ENCODE data around the gene TEX29. TPM values are rescaled to one million over a fixed set of nuclear protein-coding genes. Genes with fewer than 3 reads are reported as not detected.

The TEX29 gene
- total RNA-seq, 1 donor from 2014 or later, result 0.70 TPM

GRCh38 chr13:111288276-111288675, 32.2 kb upstream of the TEX29 start:
- no peaks in the 10 kb centered on the region for H3K9me3 Mint-ChIP-seq (ENCODE audit: low read depth)
- H3K36me3 Mint-ChIP-seq (ENCODE audit: low read depth), result peaks cover 48% of the 10 kb centered on the region

GRCh38 chr13:111289251-111289650, 31.2 kb upstream of the TEX29 start:
- H3K9me3 Mint-ChIP-seq (ENCODE audit: low read depth), result no peaks in the 10 kb centered on the region
- H3K36me3 Mint-ChIP-seq (ENCODE audit: low read depth), result peaks cover 47% of the 10 kb centered on the region
- TF ChIP-seq CTCF (IDR thresholded peaks at IDR 0.05), result no peak
- DNase-seq (ENCODE audit: low spot score), result no peak
- H3K4me3 Mint-ChIP-seq (ENCODE audit: unreplicated experiment), result no peak overlapping the region
- H3K27ac Mint-ChIP-seq (ENCODE audit: unreplicated experiment), result no peak overlapping the region
- H3K4me1 Mint-ChIP-seq (ENCODE audit: low read depth), result peaks cover 5% of the 10 kb centered on the region
- no peaks in the 10 kb centered on the region for H3K27me3 Mint-ChIP-seq (ENCODE audit: low read depth)

More at GRCh38 chr13:111288276-111288675, 32.2 kb upstream of the TEX29 start:
- H3K4me3 Mint-ChIP-seq (ENCODE audit: unreplicated experiment), result no peak overlapping the region
- no peak for TF ChIP-seq CTCF (IDR thresholded peaks at IDR 0.05)
- no peaks in the 10 kb centered on the region for H3K27me3 Mint-ChIP-seq (ENCODE audit: low read depth)
- H3K27ac Mint-ChIP-seq (ENCODE audit: unreplicated experiment), result no peak overlapping the region
- peaks cover 15% of the 10 kb centered on the region for H3K4me1 Mint-ChIP-seq (ENCODE audit: low read depth)
- no peak for DNase-seq (ENCODE audit: low spot score)

GRCh38 chr13:111291908-111292307, 28.5 kb upstream of the TEX29 start:
- TF ChIP-seq CTCF (IDR thresholded peaks at IDR 0.05), result no peak
- H3K27ac Mint-ChIP-seq (ENCODE audit: unreplicated experiment), result no peak overlapping the region
- no peaks in the 10 kb centered on the region for H3K27me3 Mint-ChIP-seq (ENCODE audit: low read depth)

GRCh38 chr13:111292710-111293485, 27.5 kb upstream of the TEX29 start:
- no peak overlapping the region for H3K4me3 Mint-ChIP-seq (ENCODE audit: unreplicated experiment)
- TF ChIP-seq CTCF (IDR thresholded peaks at IDR 0.05), result no peak
- peaks cover 34% of the 10 kb centered on the region for H3K36me3 Mint-ChIP-seq (ENCODE audit: low read depth)
- no peaks in the 10 kb centered on the region for H3K9me3 Mint-ChIP-seq (ENCODE audit: low read depth)
- DNase-seq (ENCODE audit: low spot score), result no peak
- peaks cover 3% of the 10 kb centered on the region for H3K4me1 Mint-ChIP-seq (ENCODE audit: low read depth)
- no peaks in the 10 kb centered on the region for H3K27me3 Mint-ChIP-seq (ENCODE audit: low read depth)
- H3K27ac Mint-ChIP-seq (ENCODE audit: unreplicated experiment), result no peak overlapping the region

More at GRCh38 chr13:111291908-111292307, 28.5 kb upstream of the TEX29 start:
- Mint-ChIP-seq H3K4me3 (ENCODE audit: unreplicated experiment) (no peak overlapping the region), H3K4me1 (ENCODE audit: low read depth) (peaks cover 3% of the 10 kb centered on the region), H3K36me3 (ENCODE audit: low read depth) (peaks cover 41% of the 10 kb centered on the region), H3K9me3 (ENCODE audit: low read depth) (no peaks in the 10 kb centered on the region)
- DNase-seq (ENCODE audit: low spot score), result no peak

- Mint-ChIP-seq H3K36me3 (ENCODE audit: low read depth) (peaks cover 34% of the 10 kb centered on the region), H3K4me3 (ENCODE audit: unreplicated experiment) (no peak overlapping the region), H3K9me3 (ENCODE audit: low read depth) (no peaks in the 10 kb centered on the region), H3K4me1 (ENCODE audit: low read depth) (peaks cover 13% of the 10 kb centered on the region), H3K27ac (ENCODE audit: unreplicated experiment) (no peak overlapping the region), H3K27me3 (ENCODE audit: low read depth) (no peaks in the 10 kb centered on the region)
- TF ChIP-seq CTCF (IDR thresholded peaks at IDR 0.05), result no peak
- DNase-seq (ENCODE audit: low spot score), result no peak
These were observed 24.6 kb upstream of the TEX29 start for GRCh38 chr13:111295886-111296285.
